Measurements from ENCODE around the gene PSG6.
"Not testable (repeated sequence)": the region's sequence is repeated elsewhere in the genome, so short reads cannot be mapped to it uniquely, and the experiment has no call there.

The PSG6 gene

GRCh38 chr19:42917634-42918033 lies at the start of gene PSG6:
Gene PSG6 (minus strand): TSS chr19:42917894. CDS start chr19:42917792, 102 bp downstream.
- not testable (repeated sequence) for DNase-seq (ENCODE audit: low read depth)

- DNase-seq (ENCODE audit: low read depth) = no peak
Measured at GRCh38 chr19:42965176-42965575, 47.5 kb upstream of the PSG6 start.

- DNase-seq (ENCODE audit: low read depth) = no peak
Measured at GRCh38 chr19:42961119-42961518, 43.4 kb upstream of the PSG6 start.

GRCh38 chr19:42952126-42952525 lies 34.4 kb upstream of the PSG6 start:
- not testable (repeated sequence) for DNase-seq (ENCODE audit: low read depth)

GRCh38 chr19:42951476-42951875 lies 33.8 kb upstream of the PSG6 start:
- not testable (repeated sequence) for DNase-seq (ENCODE audit: low read depth)

- no peak for DNase-seq (ENCODE audit: low read depth)
Measured at GRCh38 chr19:42942187-42942789, 24.6 kb upstream of the PSG6 start.

- DNase-seq (ENCODE audit: low read depth) = not testable (repeated sequence)
Measured at GRCh38 chr19:42937107-42937506, 19.4 kb upstream of the PSG6 start, which contains the start of gene PSG7. Gene PSG7 (minus strand): TSS chr19:42937207. CDS start chr19:42937076, 131 bp downstream.

- DNase-seq (ENCODE audit: low read depth) = not testable (repeated sequence)
Measured at GRCh38 chr19:42934726-42935125, 17.0 kb upstream of the PSG6 start.

GRCh38 chr19:42934183-42934582 lies 16.5 kb upstream of the PSG6 start:
- DNase-seq (ENCODE audit: low read depth) = not testable (repeated sequence)

- DNase-seq (ENCODE audit: low read depth) = not testable (repeated sequence)
Measured at GRCh38 chr19:42933412-42933811, 15.7 kb upstream of the PSG6 start.

GRCh38 chr19:42932485-42933101 lies 14.9 kb upstream of the PSG6 start:
- DNase-seq (ENCODE audit: low read depth) = not testable (repeated sequence)

- DNase-seq (ENCODE audit: low read depth) = not testable (repeated sequence)
Measured at GRCh38 chr19:42930214-42930613, 12.5 kb upstream of the PSG6 start.

GRCh38 chr19:42928896-42929295 lies 11.2 kb upstream of the PSG6 start:
- DNase-seq (ENCODE audit: low read depth) = no peak

- no peak for DNase-seq (ENCODE audit: low read depth)
Measured at GRCh38 chr19:42926781-42927180, 9.1 kb upstream of the PSG6 start.

- not testable (repeated sequence) for DNase-seq (ENCODE audit: low read depth)
Measured at GRCh38 chr19:42923106-42923505, 5.4 kb upstream of the PSG6 start.

GRCh38 chr19:42920971-42921370 lies 3.3 kb upstream of the PSG6 start:
- DNase-seq (ENCODE audit: low read depth) = not testable (repeated sequence)

GRCh38 chr19:42919757-42920079 lies 2.0 kb upstream of the PSG6 start:
- DNase-seq (ENCODE audit: low read depth) = no peak

GRCh38 chr19:42919070-42919756 lies 1.5 kb upstream of the PSG6 start:
- DNase-seq (ENCODE audit: low read depth) = not testable (repeated sequence)

GRCh38 chr19:42918377-42919069 lies 829 bp upstream of the PSG6 start:
- not testable (repeated sequence) for DNase-seq (ENCODE audit: low read depth)

- DNase-seq (ENCODE audit: low read depth) = not testable (repeated sequence)
Measured at GRCh38 chr19:42916931-42917330, 763 bp downstream of the PSG6 start.

- DNase-seq (ENCODE audit: low read depth) = not testable (repeated sequence)
Measured at GRCh38 chr19:42913516-42913915, 4.2 kb downstream of the PSG6 start.

- not testable (repeated sequence) for DNase-seq (ENCODE audit: low read depth)
Measured at GRCh38 chr19:42912941-42913340, 4.8 kb downstream of the PSG6 start.

GRCh38 chr19:42911731-42912130 lies 6.0 kb downstream of the PSG6 start:
- DNase-seq (ENCODE audit: low read depth) = not testable (repeated sequence)

Measured in stimulated activated CD8-positive, alpha-beta memory T cell treated with anti-CD3 and anti-CD28 coated beads, Interleukin-4, amount 100 ng/mL, for 24 hours (primary cell).